Hepatocyte (in vitro differentiated cells): ENCODE data around the gene VCAM1.

Experiments
- CTCF ChIP-seq: fragments of 200-600 bp; sonication (generic); IDR thresholded peaks from 2 replicates; pipeline ENCODE4 v1.5.1; 2016; ENCODE audit warnings: antibody characterized with exemption, mild to moderate bottlenecking; ENCODE audit not compliant: poor library complexity
- EZH2 ChIP-seq: fragments of 200-600 bp; sonication (generic); IDR thresholded peaks from 2 replicates; pipeline ENCODE4 v1.6.1; 2016; ENCODE audit warnings: antibody characterized with exemption, mild to moderate bottlenecking, borderline replicate concordance

DNA sequence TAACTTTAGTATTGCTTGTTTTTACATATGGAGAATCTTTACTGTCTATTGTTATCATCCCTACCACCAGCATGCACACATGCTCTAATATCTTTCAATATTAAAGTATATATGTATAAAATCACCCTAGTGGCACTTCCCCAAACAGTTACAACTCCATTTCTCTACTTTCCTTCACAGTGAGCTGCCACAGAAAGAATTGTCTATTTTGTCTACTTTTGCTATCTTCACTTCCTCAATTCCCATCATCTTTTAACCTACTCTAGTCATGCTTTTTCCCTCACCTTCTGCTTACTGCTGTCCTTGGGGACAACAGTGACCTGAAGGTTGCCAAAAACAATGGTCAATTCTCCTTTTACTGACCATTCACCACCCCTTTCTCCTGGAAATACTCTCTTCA, 59.2 kb downstream of the VCAM1 start:
- TF ChIP-seq CTCF = no peak
- TF ChIP-seq EZH2 = no peak
